Transverse colon (tissue), 4 donors: Measurements from ENCODE around the gene THY1. TPM values are rescaled to one million over a fixed set of nuclear protein-coding genes. Genes with fewer than 3 reads are reported as not detected.
A peak's percentile ranks its signal among the peaks of the same experiment; 100 is the strongest.

Source experiments
- DNase-seq: peaks from one replicate; pipeline ENCODE4 v3.0.0-alpha.2; 2019
- H3K27ac ChIP-seq, 4 donors: fragments of 200-600 bp; sonication (generic); 2 replicates each; pipeline ENCODE4 v1.5.1; 2016 to 2018; ENCODE audit warnings: inconsistent platforms in 4 of 4
- H3K27me3 ChIP-seq: fragments of 200-600 bp; sonication (generic); 2 replicates; pipeline ENCODE4 v1.5.1; 2017; ENCODE audit warnings: inconsistent platforms
- H3K36me3 ChIP-seq, 4 donors: fragments of 200-600 bp; sonication (generic); 2 replicates each; pipeline ENCODE4 v1.5.1; 2017 to 2019; ENCODE audit warnings: inconsistent platforms in 4 of 4
- H3K4me1 ChIP-seq, 4 donors: fragments of 200-600 bp; sonication (generic); 2 replicates each; pipeline ENCODE4 v1.5.1; 2017 to 2020; ENCODE audit warnings: inconsistent platforms in 4 of 4
- H3K4me3 ChIP-seq, 4 donors: fragments of 200-600 bp; sonication (generic); 1 replicate in 1 of 4; 2 replicates in 3 of 4; pipeline versions ENCODE4 v1.5.1 to v1.6.1; 2017 to 2019; ENCODE audit warnings: inconsistent platforms in 4 of 4
- H3K9me3 ChIP-seq, 2 donors: fragments of 200-600 bp; sonication (generic); 2 replicates each; pipeline ENCODE4 v1.5.1; 2017 to 2019; ENCODE audit warnings: inconsistent platforms in 2 of 2
- EP300 ChIP-seq: sonication (generic); formaldehyde crosslinking; IDR thresholded peaks from one replicate; pipeline ENCODE4 v1.6.1; 2017; ENCODE audit warnings: antibody characterized with exemption, low read depth
- POLR2A ChIP-seq: fragments of 450-650 bp; IDR thresholded peaks from one replicate; pipeline ENCODE4 v1.6.1; 2016; ENCODE audit warnings: antibody characterized with exemption, mild to moderate bottlenecking, moderate library complexity
- POLR2AphosphoS5 ChIP-seq, 3 donors: sonication (generic); formaldehyde crosslinking; IDR thresholded peaks; one replicate each; pipeline ENCODE4 v1.6.1; 2016; ENCODE audit warnings: antibody characterized with exemption in 3 of 3
- WGBS, 2 donors: methylation state at CpG; one replicate each; pipeline ENCODE4 v1.1.5; 2018; ENCODE audit warnings: low coverage in 1 of 2; 5-methylcytosine and 5-hydroxymethylcytosine counted together
- in situ Hi-C, 4 donors: fragments of 200-750 bp; cut with MboI; loops; one replicate each; pipeline versions ENCODE4 v1.15.0 to v1.15.1; 2017; ENCODE audit warnings: low sequenced_read_pairs in 3 of 4, low pct_ligation_motif_present in 1 of 4, low pct_unique_long_range_greater_than_20kb in 1 of 4
- intact Hi-C: fragments of 100-400 bp; cut with DNase I; formaldehyde crosslinking; loops from one replicate; pipeline ENCODE4 v1.15.1; 2023; ENCODE audit warnings: low total_unique reads
- total RNA-seq, 4 donors: library from RNA; depleted of rRNA; stranded (reverse); fragments of >200 nt; gene quantifications; one replicate each; pipeline ENCODE4 v1.1.0, GENCODE V29; 2016
- TF ChIP-seq, protein P1 (sequence below), 5 experiments: fragments of 200-600 bp in 3 of 5; fragments of 450-650 bp in 2 of 5; sonication (generic) in 3 of 5; IDR thresholded peaks; 1 replicate in 2 of 5; 2 replicates in 3 of 5; pipeline ENCODE4 v1.5.1; 2016 to 2017; ENCODE audit warnings: antibody characterized with exemption in 5 of 5, inconsistent platforms in 3 of 5, mild to moderate bottlenecking in 2 of 5, moderate library complexity in 1 of 5

Gene THY1
- total RNA-seq, 4 donors from 2014 or later, result 5.6 to 17.6 (median 12.8) TPM

GRCh38 chr11:119377961-119378667 is 44.9 kb downstream of the THY1 start:
- H3K4me3 ChIP-seq, result no peak overlapping the region
- in situ Hi-C loops (no loop called here), intact Hi-C loops (no loop called here)

DNA sequence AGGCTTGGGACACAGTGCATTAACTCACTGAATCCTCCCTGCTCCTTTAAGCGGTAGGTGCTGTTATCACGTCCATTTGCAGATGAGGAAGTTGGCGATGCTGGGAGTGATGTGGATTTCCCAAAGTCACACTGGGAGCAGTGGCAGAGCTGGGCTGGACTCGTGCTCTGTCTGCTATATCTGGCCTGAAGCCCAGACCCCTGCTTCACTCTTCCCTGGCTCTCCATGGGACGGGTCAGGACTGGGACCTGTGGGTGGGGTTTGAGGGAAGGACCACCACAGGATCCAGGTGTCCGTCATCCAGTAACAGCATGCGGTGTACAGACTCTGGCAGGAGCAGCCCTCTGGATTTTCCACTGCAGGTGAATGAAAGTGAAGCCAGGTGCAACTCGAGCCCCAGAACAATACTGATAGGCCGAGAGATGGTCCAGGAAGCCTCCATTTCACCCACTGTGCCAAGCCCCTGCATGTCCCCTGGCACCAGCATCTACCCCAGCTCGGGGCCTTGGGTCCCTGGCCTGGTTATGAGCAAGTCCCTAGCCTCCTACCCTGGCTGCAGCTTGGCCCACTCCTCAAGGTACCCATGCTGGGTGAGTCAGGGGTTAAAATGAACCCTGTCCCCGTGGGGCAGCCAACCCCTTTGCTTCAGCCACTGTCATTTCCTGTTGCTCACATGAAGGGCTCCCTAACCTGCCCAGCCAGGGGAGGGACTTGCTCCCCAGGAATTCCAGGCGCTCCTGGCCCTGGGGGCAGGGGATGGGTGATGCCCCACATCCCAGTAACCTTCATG is 45.7 kb downstream of the THY1 start:
- no peak for DNase-seq
- Histone ChIP-seq H3K27me3 (no peaks in the 10 kb centered on the region), H3K9me3 (no peaks in the 10 kb centered on the region), H3K27ac (no peak overlapping the region), H3K36me3 (no peaks in the 10 kb centered on the region), H3K4me1 (peaks cover 5 to 25% (median 16%) of the 10 kb centered on the region in 4 donors), H3K4me3 (no peak overlapping the region)
- 51 to 57% methylated on average over 5 to 12 of the region's 12 CpGs for WGBS, 2 donors
- in situ Hi-C loops (no loop called here), intact Hi-C loops (no loop called here)
- no peak for TF ChIP-seq POLR2A
- TF ChIP-seq, protein P1, sequence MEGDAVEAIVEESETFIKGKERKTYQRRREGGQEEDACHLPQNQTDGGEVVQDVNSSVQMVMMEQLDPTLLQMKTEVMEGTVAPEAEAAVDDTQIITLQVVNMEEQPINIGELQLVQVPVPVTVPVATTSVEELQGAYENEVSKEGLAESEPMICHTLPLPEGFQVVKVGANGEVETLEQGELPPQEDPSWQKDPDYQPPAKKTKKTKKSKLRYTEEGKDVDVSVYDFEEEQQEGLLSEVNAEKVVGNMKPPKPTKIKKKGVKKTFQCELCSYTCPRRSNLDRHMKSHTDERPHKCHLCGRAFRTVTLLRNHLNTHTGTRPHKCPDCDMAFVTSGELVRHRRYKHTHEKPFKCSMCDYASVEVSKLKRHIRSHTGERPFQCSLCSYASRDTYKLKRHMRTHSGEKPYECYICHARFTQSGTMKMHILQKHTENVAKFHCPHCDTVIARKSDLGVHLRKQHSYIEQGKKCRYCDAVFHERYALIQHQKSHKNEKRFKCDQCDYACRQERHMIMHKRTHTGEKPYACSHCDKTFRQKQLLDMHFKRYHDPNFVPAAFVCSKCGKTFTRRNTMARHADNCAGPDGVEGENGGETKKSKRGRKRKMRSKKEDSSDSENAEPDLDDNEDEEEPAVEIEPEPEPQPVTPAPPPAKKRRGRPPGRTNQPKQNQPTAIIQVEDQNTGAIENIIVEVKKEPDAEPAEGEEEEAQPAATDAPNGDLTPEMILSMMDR (IDR thresholded peaks at IDR 0.05), result no peak
- TF ChIP-seq POLR2AphosphoS5 (IDR thresholded peaks at IDR 0.05), result no peak
- no peak for TF ChIP-seq EP300

More at GRCh38 chr11:119377961-119378667, 44.9 kb downstream of the THY1 start:
- no peak for DNase-seq
- 78% methylated on average over 6 of the region's 6 CpGs; no CpG with 5 or more reads in 1 of the 2 donors for WGBS, 2 donors
- H3K9me3 ChIP-seq, result no peaks in the 10 kb centered on the region
- no peak overlapping the region for H3K27ac ChIP-seq
- peaks cover 5 to 25% (median 17%) of the 10 kb centered on the region in 4 donors for H3K4me1 ChIP-seq
- no peaks in the 10 kb centered on the region for H3K27me3 ChIP-seq
- TF ChIP-seq POLR2A (no peak), EP300 (no peak), POLR2AphosphoS5 (IDR thresholded peaks at IDR 0.05) (no peak)
- TF ChIP-seq, protein P1 (IDR thresholded peaks at IDR 0.05), result no peak
- no peaks in the 10 kb centered on the region for H3K36me3 ChIP-seq

DNA sequence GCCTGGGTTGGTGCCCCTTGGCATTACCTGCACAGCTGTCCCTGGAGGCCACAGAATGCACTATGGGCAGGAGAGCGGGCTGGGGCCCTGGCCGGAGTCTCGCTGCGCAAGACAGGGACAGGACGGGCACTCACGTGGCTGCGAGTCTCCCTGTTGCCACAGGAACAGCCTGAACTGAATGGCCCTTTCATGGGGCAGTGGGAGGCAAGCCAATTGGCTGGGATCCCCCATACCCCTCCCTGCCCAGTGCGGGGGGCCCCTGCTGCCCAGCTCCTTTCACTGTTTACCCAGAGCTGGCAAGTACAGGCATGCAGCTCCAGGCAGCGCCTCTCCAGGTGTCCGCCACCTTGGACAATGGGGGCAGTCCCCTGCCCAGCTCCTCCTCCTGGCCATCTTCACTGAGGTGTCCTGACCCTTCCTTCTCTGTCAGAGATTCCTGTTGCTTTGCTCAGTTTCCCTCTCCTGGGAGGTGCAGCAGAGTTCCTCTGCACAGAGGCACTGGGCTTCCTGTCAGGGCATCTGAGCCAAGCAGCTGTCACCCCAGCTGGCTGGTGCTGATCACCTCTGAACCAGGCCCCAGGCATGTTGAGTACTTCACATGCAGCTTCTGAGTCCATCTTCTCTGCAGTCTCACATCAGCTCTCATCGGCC is 46.6 kb downstream of the THY1 start:
- Histone ChIP-seq H3K27ac (peak overlapping the region; percentile 53 to 71 (median 62)), H3K4me1 (peaks cover 0 to 26% (median 10%) of the 10 kb centered on the region in 4 donors), H3K9me3 (no peaks in the 10 kb centered on the region), H3K27me3 (no peaks in the 10 kb centered on the region), H3K4me3 (no peak overlapping the region), H3K36me3 (no peaks in the 10 kb centered on the region)
- DNase-seq, result no peak
- 38% methylated on average over 11 of the region's 11 CpGs; no CpG with 5 or more reads in 1 of the 2 donors for WGBS, 2 donors
- TF ChIP-seq POLR2AphosphoS5 (IDR thresholded peaks at IDR 0.05), result no peak
- TF ChIP-seq, protein P1 (IDR thresholded peaks at IDR 0.05), result no peak
- intact Hi-C loops, result loop anchor here (1.0 kb wide), 1 partner anchor 24 kb away; no protein-coding TSS in a partner anchor
- in situ Hi-C loops, result no loop called here
